Duodenal mucosa (tissue), 2 donors: Measurements from ENCODE around the gene CABP4.

Experiments
- H3K27ac ChIP-seq: one replicate; pipeline ENCODE4 v1.7.0; 2013; ENCODE audit warnings: low read depth, low read length
- H3K27me3 ChIP-seq, 2 donors: one replicate each; pipeline ENCODE4 v1.7.0; 2013; ENCODE audit warnings: low read length in 2 of 2, control low read depth in 1 of 2; ENCODE audit not compliant: insufficient read depth in 2 of 2, control insufficient read depth in 1 of 2
- H3K36me3 ChIP-seq, 2 donors: one replicate each; pipeline ENCODE4 v1.7.0; 2013; ENCODE audit warnings: low read length in 2 of 2, control low read depth in 1 of 2; ENCODE audit not compliant: insufficient read depth in 2 of 2, control insufficient read depth in 1 of 2
- H3K4me1 ChIP-seq, 2 donors: one replicate each; pipeline ENCODE4 v1.7.0; 2013; ENCODE audit warnings: low read length in 2 of 2, control low read depth in 1 of 2; ENCODE audit not compliant: insufficient read depth in 2 of 2, control insufficient read depth in 1 of 2
- H3K4me3 ChIP-seq, 2 donors: one replicate each; pipeline ENCODE4 v1.7.0; 2013; ENCODE audit warnings: low read length in 2 of 2, low read depth in 1 of 2
- H3K9ac ChIP-seq, 2 donors: one replicate each; pipeline ENCODE4 v1.7.0; 2013; ENCODE audit warnings: low read length in 2 of 2, low read depth in 1 of 2
- H3K9me3 ChIP-seq, 2 donors: one replicate each; pipeline ENCODE4 v1.7.0; 2013; ENCODE audit warnings: low read length in 2 of 2, control low read depth in 1 of 2; ENCODE audit not compliant: control insufficient read depth in 1 of 2

CABP4 gene

DNA sequence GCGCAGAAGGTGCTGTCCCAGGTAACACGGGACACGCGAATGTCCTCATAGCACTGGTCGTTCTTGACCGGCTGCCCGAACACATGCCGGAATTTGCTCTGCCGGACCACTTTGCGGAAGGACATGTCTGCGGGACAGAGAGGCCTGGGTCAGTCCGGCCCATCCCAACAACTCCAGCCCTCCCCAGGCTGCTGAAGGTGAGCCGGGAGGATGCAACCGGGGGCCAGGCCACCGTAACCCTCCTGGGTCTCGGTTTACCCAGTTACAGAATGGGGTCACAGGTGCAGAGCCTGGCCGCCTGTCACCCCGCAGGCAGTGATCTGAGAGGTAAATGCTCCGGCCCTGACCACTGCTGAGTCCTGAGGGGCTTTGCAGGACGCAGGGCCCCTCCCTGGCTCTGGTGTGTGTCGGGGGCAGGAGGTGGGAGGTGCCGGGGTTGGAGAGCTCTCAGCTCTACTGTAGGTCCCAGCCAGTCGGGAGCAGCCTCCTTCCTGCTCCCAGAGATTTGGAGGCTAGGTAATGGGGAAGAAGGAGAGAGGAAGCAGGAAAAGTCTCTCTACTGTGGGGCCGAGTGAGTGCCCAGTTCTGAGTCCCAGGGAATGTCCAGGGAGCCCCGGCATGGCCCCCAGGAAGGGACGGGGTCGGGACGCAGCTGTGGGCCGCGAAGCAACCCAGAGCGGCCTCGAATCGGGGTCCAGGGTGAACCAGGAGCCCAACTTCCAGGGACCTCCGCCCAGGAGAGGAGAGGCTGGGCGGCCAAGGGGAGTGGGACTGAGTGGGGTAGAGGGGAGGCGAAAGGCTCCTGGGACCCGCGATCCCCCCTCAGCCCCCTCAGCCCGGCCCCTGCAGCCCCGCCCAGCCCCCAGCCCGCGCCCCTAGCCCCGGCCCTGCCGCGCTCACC lies 12.4 kb upstream of the CABP4 start:
- H3K36me3 ChIP-seq = peaks cover 4 to 26% of the 10 kb centered on the region in 2 donors
- peak overlapping the region; percentile 74 to 92 for H3K9ac ChIP-seq
- peak overlapping the region; percentile 79 to 85 for H3K4me3 ChIP-seq
- H3K4me1 ChIP-seq = peaks cover 21 to 34% of the 10 kb centered on the region in 2 donors
- no peaks in the 10 kb centered on the region for H3K27me3 ChIP-seq
- peak overlapping the region; percentile 84 for H3K27ac ChIP-seq
- no peaks in the 10 kb centered on the region for H3K9me3 ChIP-seq

DNA sequence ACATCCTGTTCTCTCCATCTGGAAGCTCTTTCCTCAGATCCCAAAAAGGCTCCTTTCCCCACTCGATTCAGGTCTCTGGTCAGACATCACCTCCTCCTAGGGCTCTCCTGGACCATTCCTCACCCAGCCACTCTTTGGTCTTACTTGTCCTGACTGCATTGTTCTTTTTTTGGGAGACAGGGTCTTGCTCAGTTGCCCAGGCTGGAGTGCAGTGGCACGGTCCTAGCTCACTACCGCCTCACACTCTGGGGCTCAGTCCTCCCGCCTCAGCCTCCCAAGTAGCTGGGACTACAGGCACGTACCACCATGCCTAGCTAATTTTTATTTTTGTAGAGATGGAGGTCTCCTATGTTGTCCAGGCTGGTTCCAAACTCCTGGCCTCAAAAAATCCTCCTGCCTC lies 9.6 kb upstream of the CABP4 start:
- no peak overlapping the region for H3K9ac ChIP-seq
- no peaks in the 10 kb centered on the region for H3K27me3 ChIP-seq
- peaks cover 4 to 11% of the 10 kb centered on the region in 2 donors for H3K36me3 ChIP-seq
- no peak overlapping the region for H3K27ac ChIP-seq
- H3K4me3 ChIP-seq = no peak overlapping the region
- H3K9me3 ChIP-seq = no peaks in the 10 kb centered on the region
- peaks cover 16 to 37% of the 10 kb centered on the region in 2 donors for H3K4me1 ChIP-seq

DNA sequence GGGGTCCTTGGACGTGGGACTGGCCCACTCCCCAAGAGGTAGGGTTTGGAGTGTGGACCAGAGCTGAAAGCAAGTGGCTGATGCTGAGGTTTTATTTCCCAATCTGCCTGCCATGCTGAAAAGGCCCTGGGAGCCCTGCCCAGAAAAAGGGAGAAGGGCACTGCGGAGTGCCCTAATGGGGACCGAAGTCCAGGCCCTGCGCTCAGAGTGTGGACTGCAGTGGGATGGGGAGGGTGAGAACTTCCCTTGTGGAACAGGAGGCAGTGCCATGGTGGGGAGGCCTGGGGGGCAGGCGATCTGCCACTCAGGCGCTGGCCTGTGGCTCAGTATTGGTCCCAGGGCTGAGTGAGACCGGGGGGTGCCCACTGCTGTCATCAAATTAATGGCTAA lies 6.9 kb upstream of the CABP4 start:
- no peaks in the 10 kb centered on the region for H3K9me3 ChIP-seq
- no peaks in the 10 kb centered on the region for H3K27me3 ChIP-seq
- peak overlapping the region in 1 of 2 donors; percentile 25 for H3K9ac ChIP-seq
- H3K27ac ChIP-seq = no peak overlapping the region
- no peak overlapping the region for H3K4me3 ChIP-seq
- peaks cover 8 to 31% of the 10 kb centered on the region in 2 donors for H3K4me1 ChIP-seq
- no peaks in the 10 kb centered on the region for H3K36me3 ChIP-seq

DNA sequence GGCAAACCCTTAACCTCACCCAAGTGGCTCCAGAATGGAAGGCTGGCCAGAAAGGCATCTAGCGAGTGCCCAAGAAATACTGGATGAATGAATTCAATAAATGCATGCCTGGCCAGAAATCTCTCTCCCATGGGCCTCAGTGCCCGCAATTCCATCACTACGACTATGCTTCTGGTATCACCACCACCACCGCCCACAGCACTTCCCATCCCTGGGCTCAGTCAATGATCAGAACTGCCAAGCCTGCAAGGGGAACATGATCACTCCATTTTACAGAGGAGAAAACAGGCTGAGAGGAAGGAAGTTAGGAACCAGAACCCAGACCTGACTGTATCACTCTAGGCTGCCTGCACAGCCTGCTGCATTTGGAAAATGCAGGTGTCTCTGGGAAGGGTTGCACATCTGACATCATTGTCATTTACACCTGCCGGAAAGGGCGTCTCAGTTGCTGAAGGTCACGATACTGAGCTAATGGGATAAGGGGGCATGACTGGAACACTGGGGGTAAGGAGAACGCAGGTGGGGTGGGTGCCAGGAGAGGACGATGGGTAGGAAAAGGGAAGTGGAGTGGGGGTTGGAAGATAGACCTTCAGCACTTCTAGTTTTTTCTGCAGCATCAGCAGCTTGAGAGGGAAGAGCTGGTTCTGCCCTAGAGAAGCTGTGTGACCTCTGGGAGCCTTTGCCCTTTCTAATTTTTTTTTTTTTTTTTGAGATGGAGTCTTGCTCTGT lies 5.9 kb upstream of the CABP4 start:
- Histone ChIP-seq H3K36me3 (no peaks in the 10 kb centered on the region), H3K9me3 (no peaks in the 10 kb centered on the region), H3K4me1 (peaks cover 8 to 27% of the 10 kb centered on the region in 2 donors), H3K9ac (no peak overlapping the region), H3K27me3 (no peaks in the 10 kb centered on the region), H3K27ac (no peak overlapping the region), H3K4me3 (no peak overlapping the region)

DNA sequence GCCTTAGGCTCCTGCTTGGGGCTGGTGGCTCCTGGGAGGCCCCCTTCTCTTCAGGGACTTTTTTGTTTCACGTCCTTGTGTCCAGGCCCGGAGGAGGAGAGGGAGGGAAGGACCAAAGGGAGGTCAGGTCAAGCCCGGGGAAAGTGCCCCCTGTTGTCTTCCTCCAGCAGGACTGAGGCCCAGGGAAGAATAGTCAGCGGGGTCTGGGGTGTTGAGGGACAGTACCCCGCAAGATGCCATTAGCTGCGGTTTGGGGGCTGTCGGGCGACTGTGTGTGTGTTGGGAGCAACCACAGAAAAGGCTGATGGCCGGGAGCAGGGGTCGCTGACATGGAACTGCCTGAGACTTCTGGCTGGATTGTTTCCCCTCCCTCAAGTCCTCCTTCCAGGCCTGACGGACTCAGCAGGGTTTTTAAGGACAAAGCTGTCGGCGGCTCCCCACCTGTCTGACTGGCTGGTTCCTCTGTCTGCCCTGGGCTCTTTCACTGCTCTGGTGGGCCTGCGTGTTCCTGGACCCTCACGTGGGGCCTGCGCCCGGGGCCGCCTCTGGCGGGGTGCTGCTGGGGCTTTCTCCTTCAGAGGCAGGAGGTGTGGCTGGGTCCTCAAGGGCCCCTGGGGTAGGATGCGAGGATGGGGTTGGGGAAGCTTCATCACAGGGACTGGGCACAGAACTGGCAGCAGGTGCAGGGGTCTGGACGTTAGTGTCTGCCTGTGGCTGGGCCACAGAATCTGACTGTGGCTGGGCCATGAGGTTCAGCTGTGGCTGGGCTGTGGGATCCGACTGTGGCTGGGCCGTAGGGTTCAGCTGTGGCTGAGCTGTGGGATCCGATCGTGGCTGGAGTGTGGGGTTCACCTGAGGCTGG lies 4.1 kb upstream of the CABP4 start:
- H3K27ac ChIP-seq = no peak overlapping the region
- peaks cover 0 to 18% of the 10 kb centered on the region in 2 donors for H3K4me1 ChIP-seq
- H3K27me3 ChIP-seq = no peaks in the 10 kb centered on the region
- H3K9me3 ChIP-seq = no peaks in the 10 kb centered on the region
- no peaks in the 10 kb centered on the region for H3K36me3 ChIP-seq
- no peak overlapping the region for H3K9ac ChIP-seq
- H3K4me3 ChIP-seq = no peak overlapping the region

DNA sequence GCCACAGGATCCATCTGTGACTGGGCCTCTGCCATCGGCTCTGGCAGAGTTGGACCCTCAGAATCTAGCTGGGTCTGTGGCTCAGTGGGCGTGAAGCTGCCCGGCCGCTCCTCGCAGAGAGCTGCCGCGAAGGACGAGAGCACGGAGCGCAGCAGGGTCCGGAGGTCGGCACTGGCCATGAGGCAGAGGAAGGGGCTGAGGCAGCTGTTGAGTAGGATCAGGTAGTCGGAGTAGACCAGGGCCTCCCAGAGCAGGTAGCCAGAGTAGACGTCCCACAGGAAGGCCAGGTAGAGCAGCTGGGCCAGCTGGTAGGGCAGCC lies 3.5 kb upstream of the CABP4 start:
- Histone ChIP-seq H3K27ac (no peak overlapping the region), H3K4me3 (no peak overlapping the region), H3K27me3 (no peaks in the 10 kb centered on the region), H3K4me1 (peaks cover 0 to 18% of the 10 kb centered on the region in 2 donors), H3K9me3 (no peaks in the 10 kb centered on the region), H3K9ac (no peak overlapping the region), H3K36me3 (no peaks in the 10 kb centered on the region)

DNA sequence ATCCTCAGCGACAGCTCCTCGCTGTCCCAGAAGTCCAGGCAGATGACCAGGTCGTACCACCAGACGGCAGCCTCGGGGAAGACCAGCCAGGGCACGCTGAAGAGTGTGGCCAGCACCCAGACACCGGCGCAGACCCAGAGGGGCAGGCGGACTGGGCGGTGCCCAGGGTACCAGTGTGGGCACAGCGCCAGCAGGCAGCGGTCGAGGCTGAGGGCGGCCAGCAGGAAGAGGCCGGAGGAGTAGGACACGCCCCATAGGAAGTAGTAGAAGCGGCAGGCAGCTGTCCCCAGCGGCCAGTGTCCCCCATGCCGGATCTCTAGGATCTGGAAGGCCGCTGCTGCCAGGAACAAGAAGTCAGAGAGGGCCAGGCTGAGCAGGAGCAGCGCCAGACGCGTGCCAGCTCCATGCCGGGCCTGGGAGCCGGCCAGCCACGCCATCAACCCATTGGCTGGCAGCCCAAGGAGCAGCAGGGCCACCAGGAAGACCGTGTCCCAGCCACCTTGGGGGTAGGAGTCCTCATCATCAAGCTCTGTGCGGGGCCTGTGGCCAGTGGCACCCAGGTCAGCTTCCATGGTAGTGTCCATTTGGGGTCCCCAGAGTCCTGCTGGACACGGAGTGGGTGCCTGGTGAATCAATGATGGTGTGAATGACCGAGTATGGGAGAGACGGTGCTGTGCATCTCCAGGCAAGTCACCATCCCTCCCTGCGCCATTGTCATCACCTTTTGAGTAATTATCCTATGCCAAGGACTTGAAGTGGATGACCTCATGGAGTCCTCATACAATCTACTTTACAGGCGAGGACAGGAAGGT lies 2.8 kb upstream of the CABP4 start, which contains the start of gene GPR152:
TSS of gene GPR152 (minus strand) at position 589 of the 812 bp plus-strand sequence. CDS start at position 584, 5 bp downstream.
- H3K4me3 ChIP-seq = no peak within 1 kb of the TSS
- H3K4me1 ChIP-seq = peaks cover 0 to 18% of the 10 kb centered on the region in 2 donors
- H3K27me3 ChIP-seq = no peaks in the 10 kb centered on the region
- H3K9me3 ChIP-seq = no peaks in the 10 kb centered on the region
- no peaks in the 10 kb centered on the region for H3K36me3 ChIP-seq
- no peak within 1 kb of the TSS for H3K9ac ChIP-seq
- H3K27ac ChIP-seq = no peak within 1 kb of the TSS

DNA sequence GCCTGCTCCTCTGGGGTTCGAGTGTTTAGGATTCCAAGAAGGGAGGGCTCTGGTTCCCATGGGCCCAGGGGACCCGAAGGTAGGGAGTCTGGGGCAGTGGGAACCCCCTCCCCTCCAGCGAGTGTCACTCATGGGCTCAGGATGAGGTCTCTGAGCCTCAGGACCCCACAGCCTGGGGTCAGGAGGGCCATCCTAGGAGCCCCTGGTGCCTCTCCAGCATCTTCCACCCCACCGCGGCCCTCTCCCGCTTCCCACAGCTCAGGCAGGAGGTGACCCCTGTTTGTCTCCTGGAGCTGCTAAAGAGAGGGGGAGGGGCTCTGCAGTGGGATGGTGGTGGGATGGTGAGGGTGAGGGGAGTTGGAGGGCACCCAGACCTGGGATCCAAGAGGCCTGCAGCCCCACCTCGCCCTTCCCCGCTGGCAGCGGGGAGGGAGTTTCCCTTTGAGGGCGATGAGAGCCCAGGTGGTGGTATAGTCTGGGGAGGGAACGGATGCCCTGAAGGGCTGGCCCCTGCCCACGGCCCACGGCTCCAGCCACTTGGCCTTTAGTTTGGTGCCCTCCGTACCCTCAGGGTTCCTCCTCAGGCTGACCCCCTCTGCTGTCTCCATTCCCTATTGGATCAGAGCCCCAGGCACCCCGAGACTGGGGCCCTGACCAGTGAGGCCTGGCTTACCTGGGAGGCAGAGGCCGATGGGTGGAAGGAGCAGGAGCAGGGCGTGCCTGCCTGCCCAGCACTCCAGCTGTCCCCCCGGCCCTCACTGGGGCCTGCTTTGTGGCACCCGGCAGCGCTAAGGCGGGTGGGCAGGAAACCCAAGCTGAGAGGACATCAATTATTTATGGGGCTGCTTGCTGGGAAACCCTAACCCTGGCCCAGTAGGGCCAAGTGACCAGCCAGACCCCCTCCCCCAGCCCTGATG lies 1.1 kb upstream of the CABP4 start:
- peaks cover 0 to 8% of the 10 kb centered on the region in 2 donors for H3K4me1 ChIP-seq

More for the DNA sequence above, 1.1 kb upstream of the CABP4 start:
- Histone ChIP-seq H3K36me3 (no peaks in the 10 kb centered on the region), H3K27ac (no peak overlapping the region), H3K27me3 (no peaks in the 10 kb centered on the region), H3K9ac (no peak overlapping the region), H3K4me3 (no peak overlapping the region), H3K9me3 (no peaks in the 10 kb centered on the region)
